ENCODE data around the gene NRCAM. TPM values are rescaled to one million over a fixed set of nuclear protein-coding genes. Genes with fewer than 3 reads are reported as not detected.

Gene NRCAM
- total and polyA plus RNA-seq, 2 of the 8 experiments (the other 6 are each of a cell fraction or from before 2014, with no cell fraction given) = 2.7 to 3.8 TPM

- H3K79me1 ChIP-seq (ENCODE audit: low read depth, low read length) = no peaks in the 10 kb centered on the region
- no peak for TF ChIP-seq ATF3 (IDR thresholded peaks at IDR 0.05; ENCODE audit: insufficient read depth, low read depth, low read length)
- TF ChIP-seq SAP30 (IDR thresholded peaks at IDR 0.05; ENCODE audit: insufficient read depth, insufficient replicate concordance, low read length) = no peak
- TF ChIP-seq GABPA (IDR thresholded peaks at IDR 0.05; ENCODE audit: borderline replicate concordance, insufficient read depth, low read length) = no peak
- TF ChIP-seq RXRA (IDR thresholded peaks at IDR 0.05; ENCODE audit: insufficient read depth, low read depth, low read length) = no peak
- TF ChIP-seq BCL11A (IDR thresholded peaks at IDR 0.05; ENCODE audit: low read depth in 2 of 2, low read length in 2 of 2) = no peak
- no peak for TF ChIP-seq SP4 (IDR thresholded peaks at IDR 0.05; ENCODE audit: low read length)
- TF ChIP-seq MAFK (IDR thresholded peaks at IDR 0.05; ENCODE audit: low read depth, low read length) = no peak
- no peak for TF ChIP-seq TAF7 (optimal IDR thresholded peaks at IDR 0.05; ENCODE audit: borderline replicate concordance, low read depth, low read length)
- TF ChIP-seq RAD21 (IDR thresholded peaks at IDR 0.05 in 1 of 2, conservative IDR thresholded peaks at IDR 0.05 in 1 of 2; ENCODE audit: low read depth in 2 of 2, low read length in 2 of 2) = no peak
- TF ChIP-seq HDAC6 (IDR thresholded peaks at IDR 0.05; ENCODE audit: low read depth, low read length) = no peak
- no peak for TF ChIP-seq POU5F1 (IDR thresholded peaks at IDR 0.05; ENCODE audit: low read depth, low read length)
- TF ChIP-seq CREB1 (IDR thresholded peaks at IDR 0.05) = no peak
- TF ChIP-seq RNF2 (IDR thresholded peaks at IDR 0.05; ENCODE audit: borderline replicate concordance, low read depth, low read length, missing control alignments, poor library complexity, severe bottlenecking) = no peak
Observed at GRCh38 chr7:108330227-108330626, 126.0 kb downstream of the NRCAM start.

More at GRCh38 chr7:108330227-108330626, 126.0 kb downstream of the NRCAM start:
- no peak overlapping the region for H3K4me2 ChIP-seq (ENCODE audit: insufficient read depth in 1 of 2, low read depth in 2 of 2, low read length in 2 of 2)
- POLR2A ChIA-PET (ENCODE audit: partially characterized antibody) = no interaction called here
- H2BK5ac ChIP-seq (ENCODE audit: low read depth, low read length) = no peak overlapping the region
- H3K79me2 ChIP-seq (ENCODE audit: control insufficient read depth in 1 of 2, insufficient read depth in 2 of 2, low read length in 2 of 2) = no peaks in the 10 kb centered on the region
- no peak overlapping the region for H2BK20ac ChIP-seq (ENCODE audit: low read length)
- no peak overlapping the region for H2AK5ac ChIP-seq (ENCODE audit: low read depth, low read length)
- H4K20me1 ChIP-seq (replicated peaks in 1 of 2; ENCODE audit: control insufficient read depth in 1 of 2, insufficient read depth in 2 of 2, low read length in 2 of 2) = no peaks in the 10 kb centered on the region
- H2BK120ac ChIP-seq (replicated peaks; ENCODE audit: low read depth, low read length) = no peak overlapping the region
- no peaks in the 10 kb centered on the region for H3K9me3 ChIP-seq (ENCODE audit: insufficient read depth in 2 of 2, low read depth in 1 of 2, low read length in 1 of 2)
- no peak overlapping the region for H3K4ac ChIP-seq (replicated peaks; ENCODE audit: insufficient read length, low read depth, low read length)
- no peak overlapping the region for H4K8ac ChIP-seq (ENCODE audit: extremely low read depth, insufficient read depth, low read length)
- H2AFZ ChIP-seq (ENCODE audit: low read length) = no peak overlapping the region
- DNase-seq (ENCODE audit: low read depth in 1 of 2, low spot score in 2 of 2) = no peak
- H2BK12ac ChIP-seq (ENCODE audit: low read depth, low read length) = no peak overlapping the region
- no peak overlapping the region for H3K4me3 ChIP-seq (ENCODE audit: extremely low read depth in 1 of 4, insufficient read depth in 2 of 4, low read depth in 3 of 4, low read length in 4 of 4)
- peaks cover 0 to 1% (median 0%) of the 10 kb centered on the region in 4 experiments; a peak in 2 of 7 replicates for H3K27me3 ChIP-seq (replicated peaks in 1 of 4; ENCODE audit: control insufficient read depth in 3 of 4, extremely low read depth in 1 of 4, insufficient read depth in 3 of 4, low read length in 3 of 4)
- H3K14ac ChIP-seq (ENCODE audit: insufficient read length) = no peak overlapping the region
- H3K36me3 ChIP-seq (ENCODE audit: control insufficient read depth in 2 of 4, insufficient read depth in 4 of 4, low read length in 3 of 4) = no peaks in the 10 kb centered on the region
- no peak overlapping the region for H2BK15ac ChIP-seq (ENCODE audit: low read length)
- no peak overlapping the region for H4K5ac ChIP-seq (ENCODE audit: insufficient read length, low read depth, low read length)
- H3K56ac ChIP-seq (replicated peaks; ENCODE audit: insufficient read length, low read depth, low read length) = no peak overlapping the region
- no peak for FAIRE-seq
- H3K9ac ChIP-seq (replicated peaks in 1 of 4; ENCODE audit: extremely low read depth in 1 of 4, low read depth in 3 of 4, low read length in 3 of 4) = no peak overlapping the region
- WGBS, 2 experiments (ENCODE audit: extremely low coverage in 1 of 2, insufficient coverage in 1 of 2, insufficient read length in 1 of 2, insufficient replicate concordance in 2 of 2, low coverage in 1 of 2, low lambda C conversion rate in 2 of 2, missing lambda C conversion rate in 1 of 2) = 84% methylated on average over 6 of the region's 6 CpGs; no CpG with 5 or more reads in 1 of the 2 experiments
- peaks cover 0 to 10% (median 8%) of the 10 kb centered on the region in 4 experiments; a peak in 5 of 7 replicates for H3K4me1 ChIP-seq (replicated peaks in 1 of 4; ENCODE audit: control insufficient read depth in 3 of 4, insufficient read depth in 4 of 4, low read length in 3 of 4)
- no peak overlapping the region for H4K91ac ChIP-seq (replicated peaks; ENCODE audit: insufficient read length, low read length)
- H3K23ac ChIP-seq (ENCODE audit: insufficient read length) = no peak overlapping the region
- H3K27ac ChIP-seq (ENCODE audit: low read depth, low read length) = no peak overlapping the region
- H3K18ac ChIP-seq (ENCODE audit: extremely low read depth, low read length) = no peak overlapping the region
- H3K23me2 ChIP-seq (ENCODE audit: low read depth, low read length) = no peaks in the 10 kb centered on the region
- CTCF ChIA-PET (ENCODE audit: partially characterized antibody) = interaction anchor here (0.8 to 1.6 kb wide), 2 partner anchors 119 to 147 kb away, joined by 3 to 4 read pairs; no protein-coding TSS in a partner anchor

Data from H1 (cell line).